Liver (tissue), 9 donors: ENCODE measurements around the gene GPATCH8. TPM values are rescaled to one million over a fixed set of nuclear protein-coding genes. Genes with fewer than 3 reads are reported as not detected.
"Not testable (repeated sequence)": the region's sequence is repeated elsewhere in the genome, so short reads cannot be mapped to it uniquely, and the experiment has no call there.

Experiments used
- DNase-seq: peaks from one replicate; pipeline ENCODE4 v3.0.0-alpha.2; 2017; ENCODE audit warnings: low spot score
- H3K27ac ChIP-seq, 2 donors: one replicate each; pipeline ENCODE4 v1.7.0; 2013; ENCODE audit warnings: inconsistent platforms in 2 of 2, low read length in 2 of 2, control low read depth in 1 of 2, low read depth in 1 of 2, mild to moderate bottlenecking in 1 of 2
- H3K27me3 ChIP-seq, 4 donors: one replicate each; pipeline versions ENCODE4 v1.6.1 to v1.7.0; 2013; ENCODE audit warnings: low read length in 3 of 4, inconsistent platforms in 1 of 4, mild to moderate bottlenecking in 1 of 4, moderate library complexity in 1 of 4; ENCODE audit not compliant: control insufficient read depth in 4 of 4, insufficient read depth in 4 of 4
- H3K36me3 ChIP-seq, 4 donors: one replicate each; pipeline versions ENCODE4 v1.6.1 to v1.7.0; 2013; ENCODE audit warnings: low read length in 3 of 4, mild to moderate bottlenecking in 3 of 4, low read depth in 1 of 4, moderate library complexity in 1 of 4; ENCODE audit not compliant: control insufficient read depth in 4 of 4, insufficient read depth in 3 of 4
- H3K4me1 ChIP-seq, 4 donors: one replicate each; pipeline versions ENCODE4 v1.6.1 to v1.7.0; 2013; ENCODE audit warnings: low read length in 3 of 4, mild to moderate bottlenecking in 3 of 4, moderate library complexity in 1 of 4; ENCODE audit not compliant: control insufficient read depth in 4 of 4, insufficient read depth in 4 of 4
- H3K4me3 ChIP-seq, 3 donors: one replicate each; pipeline versions ENCODE4 v1.6.1 to v1.7.0; 2013; ENCODE audit warnings: low read length in 3 of 3, control low read depth in 1 of 3, low read depth in 1 of 3, mild to moderate bottlenecking in 1 of 3
- H3K9ac ChIP-seq, 2 donors: one replicate each; pipeline ENCODE4 v1.7.0; 2013; ENCODE audit warnings: low read length in 2 of 2, mild to moderate bottlenecking in 2 of 2, moderate library complexity in 2 of 2, control low read depth in 1 of 2, low read depth in 1 of 2
- H3K9me3 ChIP-seq, 4 donors: one replicate each; pipeline versions ENCODE4 v1.6.1 to v1.7.0; 2013; ENCODE audit warnings: low read length in 3 of 4; ENCODE audit not compliant: control insufficient read depth in 4 of 4
- ATF3 ChIP-seq: IDR thresholded peaks from 2 replicates; pipeline ENCODE4 v1.6.1; 2016; ENCODE audit warnings: antibody characterized with exemption
- CTCF ChIP-seq: fragments of 150-350 bp; IDR thresholded peaks from 2 replicates; pipeline ENCODE4 v1.5.1; 2017; ENCODE audit warnings: improper control_type of control experiment, low read depth, low read length; ENCODE audit not compliant: missing input control
- GABPA ChIP-seq, 2 donors: IDR thresholded peaks in 1 of 2; conservative IDR thresholded peaks in 1 of 2; 2 replicates each; pipeline ENCODE4 v1.6.1; 2016; ENCODE audit warnings: antibody characterized with exemption in 2 of 2, mild to moderate bottlenecking in 1 of 2, moderate library complexity in 1 of 2
- HNF4G ChIP-seq: IDR thresholded peaks from 2 replicates; pipeline ENCODE4 v1.6.1; 2016; ENCODE audit warnings: antibody characterized with exemption
- JUND ChIP-seq, 2 donors: IDR thresholded peaks; 2 replicates each; pipeline ENCODE4 v1.6.1; 2016; ENCODE audit warnings: antibody characterized with exemption in 2 of 2
- MAX ChIP-seq: IDR thresholded peaks from 2 replicates; pipeline ENCODE4 v1.6.1; 2016; ENCODE audit warnings: antibody characterized with exemption
- NR2F2 ChIP-seq: IDR thresholded peaks from 2 replicates; pipeline ENCODE4 v1.6.1; 2016; ENCODE audit warnings: antibody characterized with exemption
- RXRA ChIP-seq, 2 donors: IDR thresholded peaks; 2 replicates each; pipeline ENCODE4 v1.6.1; 2017 to 2018; ENCODE audit warnings: antibody characterized with exemption in 2 of 2, mild to moderate bottlenecking in 1 of 2
- YY1 ChIP-seq: IDR thresholded peaks from 2 replicates; pipeline ENCODE4 v1.6.1; 2016; ENCODE audit warnings: antibody characterized with exemption, mild to moderate bottlenecking
- ZBTB33 ChIP-seq: IDR thresholded peaks from 2 replicates; pipeline ENCODE4 v1.6.1; 2016; ENCODE audit warnings: antibody characterized with exemption
- WGBS: extraction: QIAGEN DNeasy Blood & Tissue Kit; methylation state at CpG from one replicate; pipeline ENCODE4 v1.1.7; 2013; 5-methylcytosine and 5-hydroxymethylcytosine counted together
- polyA plus RNA-seq, 2 donors: library from polyadenylated mRNA; stranded (reverse) in 1 of 2; unstranded in 1 of 2; fragments of 200-250 nt in 1 of 2; fragments of >200 nt in 1 of 2; fragmentation: Nextera tagmentation in 1 of 2; extraction: Ambion mirVana in 1 of 2; gene quantifications; one replicate each; pipeline versions ENCODE4 v1.2.1 to v1.2.3, GENCODE V29; 2013 to 2015
- total RNA-seq, 2 donors: library from RNA; depleted of rRNA; stranded (reverse); fragments of >200 nt; gene quantifications; one replicate each; pipeline ENCODE4 v1.2.3, GENCODE V29; 2014
- donor health status: healthy.
- donor health status: healthy.
- donor health status: healthy.
- donor health status: healthy.
- donor health status: healthy.

Gene GPATCH8
- total and polyA plus RNA-seq, 4 donors: 4.2 to 21.8 (median 9.9) TPM

DNA sequence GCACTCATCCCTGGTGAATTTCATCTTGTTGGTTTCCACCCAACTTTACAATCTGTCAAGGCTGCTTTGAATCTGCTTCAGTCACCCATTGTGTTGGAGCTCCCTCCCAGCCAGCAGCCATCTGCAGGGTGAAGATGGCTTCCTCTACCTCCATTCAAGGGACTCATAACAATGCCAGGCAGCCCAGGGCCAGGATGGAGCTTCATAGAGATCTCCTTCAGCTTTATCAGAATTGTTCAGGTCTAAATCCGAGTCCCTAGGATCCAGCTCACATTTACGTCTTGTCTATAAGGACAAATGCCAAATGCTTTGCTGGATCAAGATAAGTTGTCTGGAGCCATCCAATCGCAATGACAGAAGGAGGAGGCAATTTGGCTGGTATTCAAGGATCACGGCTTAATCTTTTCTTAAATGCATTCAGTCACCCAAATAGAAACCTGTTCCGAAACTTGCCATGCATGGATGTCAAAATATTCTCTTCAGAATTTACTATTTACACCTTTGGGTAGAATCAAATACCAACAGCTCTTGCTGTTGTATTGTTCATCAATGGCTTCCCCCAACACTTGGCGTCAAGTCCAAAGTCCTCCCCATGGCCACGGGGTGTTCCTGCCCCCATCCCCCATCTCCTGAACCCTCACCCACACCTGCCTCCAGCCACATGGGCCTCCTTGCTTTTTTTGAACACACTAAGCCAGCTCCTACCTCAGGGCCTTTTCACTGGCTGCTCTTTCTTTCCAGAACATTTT is 135.8 kb downstream of the GPATCH8 start:
- Histone ChIP-seq H3K4me3 (no peak overlapping the region), H3K27me3 (no peaks in the 10 kb centered on the region), H3K36me3 (no peaks in the 10 kb centered on the region), H3K9ac (no peak overlapping the region), H3K27ac (no peak overlapping the region), H3K9me3 (no peaks in the 10 kb centered on the region), H3K4me1 (peaks cover 6 to 12% (median 7%) of the 10 kb centered on the region in 4 donors)
- no peak for DNase-seq
- 72% methylated on average over 7 of the region's 7 CpGs for WGBS
- TF ChIP-seq YY1: no peak
- no peak for TF ChIP-seq RXRA (IDR thresholded peaks at IDR 0.05)
- no peak for TF ChIP-seq ATF3
- no peak for TF ChIP-seq GABPA (IDR thresholded peaks at IDR 0.05 in 1 of 2, conservative IDR thresholded peaks at IDR 0.05 in 1 of 2)
- TF ChIP-seq NR2F2: no peak
- TF ChIP-seq HNF4G: no peak
- no peak for TF ChIP-seq JUND (IDR thresholded peaks at IDR 0.05)
- no peak for TF ChIP-seq ZBTB33
- no peak for TF ChIP-seq CTCF

DNA sequence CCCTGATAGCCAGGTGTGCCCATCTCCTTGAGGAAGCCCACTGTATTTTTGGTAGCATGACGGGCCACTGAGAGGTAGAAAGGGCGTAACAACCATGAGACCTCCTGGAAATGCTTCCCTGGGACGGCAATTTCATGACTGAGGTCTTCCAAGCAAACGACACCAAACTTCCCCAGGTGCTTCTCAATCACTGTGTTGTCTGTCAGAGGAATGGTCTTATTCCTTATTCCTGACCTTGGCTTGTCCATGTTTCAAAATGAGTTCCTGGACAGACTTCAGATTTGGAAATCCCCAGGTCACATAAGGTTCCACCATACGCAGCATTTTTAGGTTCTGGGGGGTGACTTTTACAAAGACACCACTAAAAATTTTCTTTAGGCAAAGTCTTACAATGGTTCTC is 138.2 kb downstream of the GPATCH8 start:
- H3K27me3 ChIP-seq, H3K4me3 ChIP-seq, H3K9ac ChIP-seq, H3K27ac ChIP-seq, DNase-seq, H3K36me3 ChIP-seq, H3K9me3 ChIP-seq: not testable (repeated sequence)
- WGBS: 88% methylated on average over 5 of the region's 5 CpGs
- peaks cover 6 to 12% (median 8%) of the 10 kb centered on the region in 4 donors for H3K4me1 ChIP-seq

DNA sequence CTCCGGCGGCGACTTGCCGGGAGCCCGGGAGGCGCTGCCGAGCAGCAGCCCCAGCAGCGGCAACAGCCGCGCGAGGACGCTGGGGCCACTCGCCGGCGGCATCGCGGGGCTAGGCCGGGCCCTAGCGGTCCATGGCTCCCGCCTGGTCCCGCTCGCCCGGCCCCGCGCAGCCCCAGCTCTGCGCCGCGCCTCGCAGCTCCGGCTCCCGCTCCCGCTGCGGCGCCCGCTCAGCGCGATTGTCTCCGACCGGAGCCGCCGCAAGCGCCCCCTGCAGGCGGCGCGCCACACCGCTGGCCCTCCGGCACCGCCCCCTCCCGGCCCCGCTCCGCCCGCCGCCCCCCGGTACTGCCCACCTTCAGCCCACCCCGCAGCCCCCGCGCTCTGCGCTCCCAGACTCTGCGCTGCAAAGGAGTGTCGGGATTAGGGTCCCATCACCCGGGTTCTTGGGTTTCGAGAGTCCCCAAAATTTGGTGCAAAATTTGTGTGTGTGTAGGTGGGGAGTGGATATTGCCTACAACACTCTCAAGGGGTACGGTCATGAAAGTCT is 139.5 kb downstream of the GPATCH8 start, which contains the start of gene FAM171A2:
TSS of gene FAM171A2 (minus strand) at position 241 of the 547 bp plus-strand sequence. CDS start at position 102, 139 bp downstream.
- no peaks in the 10 kb centered on the region for H3K36me3 ChIP-seq
- H3K4me1 ChIP-seq: peaks cover 6 to 12% (median 8%) of the 10 kb centered on the region in 4 donors
- H3K9ac ChIP-seq: no peak within 1 kb of the TSS
- peak; percentile 73 for DNase-seq
- H3K27ac ChIP-seq: no peak within 1 kb of the TSS
- TF ChIP-seq CTCF (peak; percentile 54), ZBTB33 (no peak), MAX (no peak)
- H3K4me3 ChIP-seq: peak within 1 kb of the TSS in 2 of 3 donors; percentile 27 to 64
- no peaks in the 10 kb centered on the region for H3K27me3 ChIP-seq
- H3K9me3 ChIP-seq: no peaks in the 10 kb centered on the region
- WGBS: under 1% methylated on average over 63 of the region's 63 CpGs
